HG02623 (cell line): ENCODE measurements around the gene COQ3.
A peak's percentile ranks its signal among the peaks of the same experiment; 100 is the strongest.
"Not testable (repeated sequence)": the region's sequence is repeated elsewhere in the genome, so short reads cannot be mapped to it uniquely, and the experiment has no call there.

Experiments used
- ATAC-seq: cut with Tn5 transposase; IDR thresholded peaks from one replicate; pipeline ENCODE4 v1.9.1; 2021; ENCODE audit warnings: moderate library complexity; ENCODE audit not compliant: unreplicated experiment

Gene COQ3

GRCh38 chr6:99390896-99391295 lies 3.1 kb downstream of the COQ3 start:
- ATAC-seq = no peak

- no peak for ATAC-seq
Measured at GRCh38 chr6:99384507-99384906, 9.5 kb downstream of the COQ3 start.

- no peak for ATAC-seq
Measured at GRCh38 chr6:99378636-99379035, 15.4 kb downstream of the COQ3 start.

- ATAC-seq = no peak
Measured at GRCh38 chr6:99369533-99369932, 24.5 kb downstream of the COQ3 start.

GRCh38 chr6:99366852-99367251 lies 27.1 kb downstream of the COQ3 start:
- ATAC-seq = no peak

- ATAC-seq = peak; percentile 84
Measured at GRCh38 chr6:99364026-99364425, 30.0 kb downstream of the COQ3 start.

DNA sequence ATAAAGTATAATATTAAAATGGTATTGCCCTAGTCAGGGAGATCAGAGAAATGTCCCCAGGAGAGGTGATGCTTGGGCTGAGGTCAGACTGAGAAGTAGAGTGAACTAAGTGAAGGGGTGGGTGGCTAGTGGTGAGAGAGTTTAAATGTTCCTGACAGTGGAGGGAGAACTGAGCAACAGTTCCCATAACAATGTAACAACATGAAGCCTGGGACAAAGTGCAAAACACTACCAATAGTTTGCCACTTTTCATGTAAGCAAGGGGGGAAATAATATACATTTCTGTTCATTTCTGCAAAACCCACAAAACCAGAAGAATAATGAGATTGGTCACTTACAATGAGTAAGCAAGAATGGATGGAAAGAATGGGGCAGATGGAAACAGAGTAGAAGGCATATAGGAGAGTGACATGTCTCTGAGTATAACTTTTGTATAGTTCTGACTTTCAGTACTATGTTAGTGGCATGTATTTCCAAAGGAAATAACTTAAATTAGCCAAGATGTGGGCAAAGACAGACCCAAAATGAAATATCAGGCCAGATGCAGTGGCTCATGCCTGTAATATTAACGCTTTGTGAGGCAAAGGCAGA lies 31.2 kb downstream of the COQ3 start:
- no peak for ATAC-seq

- no peak for ATAC-seq
Measured at GRCh38 chr6:99359800-99360199, 34.2 kb downstream of the COQ3 start.

- no peak for ATAC-seq
Measured at GRCh38 chr6:99356641-99357040, 37.4 kb downstream of the COQ3 start.

GRCh38 chr6:99354983-99355382 lies 39.0 kb downstream of the COQ3 start:
- no peak for ATAC-seq

DNA sequence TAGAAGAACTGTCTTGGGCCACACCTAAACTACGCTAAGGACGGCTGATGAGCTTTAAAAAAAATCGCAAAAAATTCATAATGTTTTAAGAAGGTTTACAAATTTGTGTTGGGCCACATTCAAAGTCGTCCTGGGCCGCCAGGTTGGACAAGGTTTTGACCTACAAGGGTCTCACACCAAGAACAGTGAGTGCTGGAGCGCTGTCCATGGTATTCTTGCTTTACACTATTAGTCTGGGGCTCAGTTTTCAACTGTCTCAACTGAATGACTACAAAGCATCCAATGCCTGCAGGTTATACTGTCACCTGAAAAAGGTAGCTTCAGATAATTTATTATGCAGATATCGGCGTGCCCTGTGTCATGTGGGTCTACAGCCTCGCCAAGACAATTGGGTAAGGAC lies 40.9 kb downstream of the COQ3 start:
- no peak for ATAC-seq

DNA sequence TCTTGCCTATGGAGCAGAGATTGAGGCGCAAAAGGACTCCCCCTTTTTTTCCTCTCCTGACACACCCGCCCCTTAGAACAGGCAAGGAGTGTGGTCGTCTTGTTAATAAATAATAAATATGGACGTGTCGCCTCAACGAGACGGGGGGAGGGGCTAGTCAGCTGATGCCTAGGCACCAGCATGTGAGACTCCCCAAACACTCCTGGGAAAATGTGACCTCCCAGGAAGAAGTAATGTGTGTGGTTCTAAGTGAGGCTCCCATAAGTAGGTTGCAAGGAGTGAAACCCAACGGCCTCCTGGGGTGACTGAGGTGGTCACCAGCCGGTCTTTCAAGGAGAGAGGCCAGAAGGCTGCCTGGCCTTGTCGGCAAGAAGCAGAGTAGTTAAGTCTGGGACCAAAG lies 43.4 kb downstream of the COQ3 start:
- ATAC-seq = no peak

GRCh38 chr6:99349171-99350141 lies 44.5 kb downstream of the COQ3 start, which contains the start of gene FAXC:
TSS of gene FAXC (minus strand) at chr6:99349674. CDS start at chr6:99349372, 302 bp downstream.
- ATAC-seq = peak; percentile 46

GRCh38 chr6:99348288-99349170 lies 45.5 kb downstream of the COQ3 start:
- ATAC-seq = no peak

GRCh38 chr6:99347804-99348203 lies 46.2 kb downstream of the COQ3 start:
- no peak for ATAC-seq

GRCh38 chr6:99346595-99346994 lies 47.4 kb downstream of the COQ3 start:
- ATAC-seq = no peak

DNA sequence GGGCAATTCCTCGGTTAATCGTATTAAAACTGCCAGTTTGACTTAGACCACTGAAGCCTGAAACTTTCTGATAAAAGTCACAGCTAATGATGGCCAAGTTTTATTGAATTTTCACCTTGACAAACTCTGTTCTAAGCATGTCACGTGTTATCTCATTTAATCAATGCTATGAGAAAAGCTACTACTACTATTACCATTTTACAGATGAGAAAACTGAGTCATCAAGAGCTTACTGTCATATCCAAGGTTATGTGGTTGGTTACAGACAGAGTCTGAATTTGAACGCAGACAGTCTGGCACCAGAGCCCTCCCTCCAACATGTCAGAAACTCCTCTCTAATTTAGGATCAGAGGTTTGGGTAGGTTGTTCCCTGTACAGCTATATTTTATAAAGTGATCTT lies 48.8 kb downstream of the COQ3 start:
- no peak for ATAC-seq

DNA sequence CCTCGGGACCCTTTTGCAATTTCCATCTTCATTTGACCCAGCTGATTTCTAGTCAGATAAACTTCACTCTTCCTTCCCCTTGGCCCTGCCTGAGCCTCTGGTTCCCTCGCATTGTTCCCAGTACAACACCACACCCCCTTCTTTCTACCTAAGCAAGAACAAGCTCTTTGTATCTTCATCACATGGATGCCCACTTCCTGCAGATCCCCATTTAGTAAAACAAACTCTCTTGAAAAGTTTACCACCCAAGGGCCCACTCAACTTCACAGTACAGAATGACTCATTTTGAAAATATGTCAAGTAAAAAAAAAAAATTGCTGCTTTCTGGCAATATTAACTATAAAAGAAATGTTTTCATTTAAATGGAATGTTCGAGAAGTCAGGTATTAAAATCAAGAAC lies 49.7 kb downstream of the COQ3 start:
- no peak for ATAC-seq

DNA sequence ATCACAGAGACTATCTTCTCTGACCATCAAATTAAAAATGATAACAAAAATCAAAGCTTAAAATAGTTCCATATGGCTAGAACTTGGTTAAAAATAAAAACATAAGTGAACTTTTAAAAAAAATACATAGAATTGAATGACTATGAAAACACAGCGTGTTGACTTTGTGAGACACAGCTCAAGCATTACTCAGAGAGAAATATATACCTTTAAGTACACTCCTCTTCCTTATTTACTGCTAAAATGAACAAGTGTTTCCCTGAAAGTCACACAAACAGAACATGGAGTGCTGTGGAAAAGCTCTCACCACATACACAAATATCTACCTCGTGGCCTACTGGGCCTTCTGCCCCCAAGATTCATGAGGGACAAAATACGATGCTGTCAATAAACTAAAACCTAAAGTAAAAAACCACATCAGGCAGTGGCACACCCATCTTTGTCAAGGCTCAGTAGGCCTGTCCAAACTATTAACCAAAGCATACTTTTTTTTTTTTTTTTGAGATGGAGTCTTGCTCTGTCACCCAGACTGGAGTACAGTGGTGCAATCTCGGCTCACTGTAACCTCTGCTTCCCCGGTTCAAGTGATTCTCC lies 52.0 kb downstream of the COQ3 start:
- no peak for ATAC-seq

DNA sequence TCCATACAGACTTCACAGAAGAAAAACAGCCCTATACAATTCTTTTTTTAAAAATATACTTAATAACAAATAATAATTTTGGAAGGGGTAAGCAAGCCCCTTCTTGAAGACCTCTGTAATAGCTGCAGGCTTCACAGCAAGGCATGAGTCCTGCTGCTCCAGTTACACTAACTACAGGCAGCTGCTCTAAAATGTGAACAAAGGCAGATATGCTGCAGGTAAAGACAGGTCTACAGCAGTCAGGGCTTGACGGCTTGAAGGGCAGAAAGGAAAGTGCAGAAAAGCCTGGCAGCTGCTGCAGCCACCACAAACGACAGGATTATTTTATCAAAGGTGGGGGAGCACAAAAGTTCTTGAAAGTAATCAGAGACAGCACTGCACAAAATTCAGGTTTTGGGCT lies 55.8 kb downstream of the COQ3 start:
- no peak for ATAC-seq

GRCh38 chr6:99335298-99335697 lies 58.7 kb downstream of the COQ3 start:
- ATAC-seq = not testable (repeated sequence)
